Fibroblast of peridontal ligament (primary cell): ENCODE measurements around the gene POFUT2.
"Not testable (repeated sequence)": the region's sequence is repeated elsewhere in the genome, so short reads cannot be mapped to it uniquely, and the experiment has no call there.

ENCODE experiments used
- DNase-seq: peaks from one replicate; pipeline ENCODE4 v3.0.0-alpha.2; 2010; ENCODE audit errors: extremely low read depth

POFUT2 gene

GRCh38 chr21:45326169-45326851, 38.6 kb upstream of the POFUT2 start:
- DNase-seq: peak; percentile 66

GRCh38 chr21:45325206-45326168, 37.8 kb upstream of the POFUT2 start:
- DNase-seq: no peak

GRCh38 chr21:45324489-45325205, 37.0 kb upstream of the POFUT2 start:
- DNase-seq: no peak

GRCh38 chr21:45323487-45324311, 36.0 kb upstream of the POFUT2 start:
- DNase-seq: peak; percentile 54

GRCh38 chr21:45322960-45323461, 35.3 kb upstream of the POFUT2 start:
- no peak for DNase-seq

- DNase-seq: no peak
Measured at GRCh38 chr21:45322231-45322959, 34.7 kb upstream of the POFUT2 start.

GRCh38 chr21:45320261-45321025, 32.7 kb upstream of the POFUT2 start:
- DNase-seq: no peak

GRCh38 chr21:45319461-45320211, 31.9 kb upstream of the POFUT2 start:
- peak; percentile 67 for DNase-seq

GRCh38 chr21:45318556-45319404, 31.1 kb upstream of the POFUT2 start:
- DNase-seq: no peak

- DNase-seq: no peak
Measured at GRCh38 chr21:45318146-45318555, 30.5 kb upstream of the POFUT2 start.

GRCh38 chr21:45317398-45318145, 29.9 kb upstream of the POFUT2 start:
- DNase-seq: peak; percentile 75

- no peak for DNase-seq
Measured at GRCh38 chr21:45316871-45317397, 29.2 kb upstream of the POFUT2 start.

GRCh38 chr21:45315676-45316470, 28.2 kb upstream of the POFUT2 start:
- DNase-seq: not testable (repeated sequence)

GRCh38 chr21:45313682-45314081, 26.0 kb upstream of the POFUT2 start:
- no peak for DNase-seq

- DNase-seq: no peak
Measured at GRCh38 chr21:45313015-45313414, 25.3 kb upstream of the POFUT2 start.

GRCh38 chr21:45312296-45312695, 24.6 kb upstream of the POFUT2 start:
- DNase-seq: no peak
